ENCODE data around the gene CAB39L.

- TF ChIP-seq CTCF (IDR thresholded peaks at IDR 0.05) = no peak
- TF ChIP-seq POLR2A (IDR thresholded peaks at IDR 0.05) = no peak
Measured at GRCh38 chr13:49315756-49316482, 127.9 kb downstream of the CAB39L start.
